A172 (cell line): ENCODE measurements around the gene PHC1. TPM values are rescaled to one million over a fixed set of nuclear protein-coding genes. Genes with fewer than 3 reads are reported as not detected.

Experiments used
- DNase-seq: peaks from one replicate; pipeline ENCODE4 v3.0.0-alpha.2; 2015; ENCODE audit warnings: low spot score
- total RNA-seq: library from RNA; depleted of rRNA; stranded (reverse); fragments of >200 nt; shearing (Covaris generic); gene quantifications from 2 replicates; pipeline ENCODE4 v1.2.3, GENCODE V29; 2014; rRNA removed

PHC1 gene
- total RNA-seq, 1 experiment from 2014 or later: 6.6 TPM

DNA sequence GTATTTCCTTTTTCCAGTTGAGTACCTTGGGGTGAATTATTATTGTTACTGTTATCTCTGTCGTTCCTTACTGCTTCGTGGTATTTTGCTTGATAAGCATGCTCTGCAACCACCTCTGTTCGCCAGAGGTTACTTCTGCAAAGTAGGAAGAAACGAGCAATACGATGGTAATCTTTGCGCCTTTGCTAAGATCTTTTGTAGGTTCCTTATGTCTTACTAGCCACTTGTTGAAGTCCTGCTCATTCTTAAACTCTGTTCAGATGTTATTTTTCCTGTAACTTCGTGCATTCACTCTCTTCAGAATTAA is 35.9 kb downstream of the PHC1 start:
- no peak for DNase-seq

DNA sequence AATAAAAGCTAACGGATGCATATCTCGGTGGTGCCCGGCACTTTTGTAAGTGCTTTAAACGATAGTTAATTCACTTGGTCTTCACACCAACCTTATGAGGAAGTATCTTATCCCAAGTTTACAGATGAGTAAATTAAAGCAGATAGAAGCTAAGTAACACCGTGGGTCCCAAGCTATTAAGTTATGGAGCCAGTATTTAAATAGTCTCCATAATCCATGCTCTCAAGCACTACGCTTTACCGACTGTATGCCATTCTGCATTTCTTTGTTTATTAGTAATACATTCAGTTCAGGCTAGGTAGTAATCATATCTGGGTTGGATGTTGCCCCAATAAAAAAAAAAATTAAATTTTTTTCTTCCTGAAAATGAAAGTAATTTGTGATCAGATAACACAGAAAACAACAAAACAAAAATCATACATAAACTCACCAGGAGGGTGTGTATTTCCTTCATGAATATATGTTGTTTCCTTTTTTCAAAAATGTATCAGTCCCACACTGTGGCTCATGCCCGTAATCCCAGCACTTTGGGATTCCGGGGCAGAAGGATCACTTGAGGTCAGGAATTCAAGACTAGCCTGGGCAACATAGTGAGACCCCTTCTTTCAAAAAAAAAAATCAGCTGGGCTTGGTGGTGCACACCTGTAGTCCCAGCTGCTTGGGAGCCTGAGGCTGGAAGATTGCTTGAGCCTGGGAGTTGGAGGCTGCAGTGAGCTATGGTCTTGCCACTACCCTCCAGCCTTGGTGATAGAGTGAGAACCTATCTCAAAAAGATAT is 36.6 kb downstream of the PHC1 start:
- DNase-seq: no peak

DNA sequence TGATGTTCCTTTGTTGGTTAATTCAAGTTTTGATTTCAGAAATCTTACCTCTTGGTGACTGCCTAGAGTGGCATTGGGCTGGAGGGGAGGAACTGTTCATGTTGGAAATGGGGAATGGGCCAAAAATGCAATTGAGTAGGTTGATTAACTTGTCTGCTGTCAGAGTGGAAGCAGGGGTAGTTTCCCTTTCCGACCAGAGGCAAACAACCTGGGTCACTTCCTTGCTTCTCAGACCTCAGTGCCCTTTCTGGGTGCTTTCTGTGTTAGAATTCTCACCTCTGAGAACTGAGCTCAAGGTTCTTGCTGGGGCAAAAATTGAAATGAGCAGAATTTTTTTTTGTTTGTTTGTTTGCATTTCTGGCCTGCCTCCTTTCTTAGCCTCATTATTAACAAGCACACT is 37.4 kb downstream of the PHC1 start:
- DNase-seq: no peak

DNA sequence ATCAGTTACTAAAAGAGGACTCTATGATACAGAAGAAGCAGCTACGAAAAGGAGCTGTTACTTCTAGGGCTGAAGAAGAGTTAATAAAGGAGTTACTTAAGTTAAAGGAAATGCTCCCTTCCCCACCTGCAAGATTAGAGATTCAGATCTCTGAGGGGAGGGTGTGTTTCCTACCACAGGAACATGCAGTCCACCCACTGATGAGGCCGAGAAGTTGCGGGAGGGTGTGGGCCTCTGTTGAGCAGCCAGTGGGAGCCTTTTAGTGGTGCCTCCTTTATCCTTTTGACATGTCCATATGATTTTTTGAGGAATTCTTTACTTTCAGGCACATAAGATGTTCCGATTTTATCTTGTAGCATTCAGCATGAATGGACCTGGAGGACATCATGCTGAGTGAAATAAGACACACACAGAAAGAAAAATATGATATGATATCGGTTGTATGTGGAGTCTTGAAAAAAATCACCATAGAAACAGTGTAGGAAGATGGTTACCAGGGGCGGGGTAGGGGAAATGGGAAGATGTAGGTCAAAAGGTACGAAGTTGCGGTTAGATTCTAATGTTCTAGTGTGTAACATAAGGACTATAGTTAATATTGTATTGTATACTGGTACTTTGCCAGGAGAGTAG is 39.6 kb downstream of the PHC1 start:
- DNase-seq: no peak

- no peak for DNase-seq
These were observed 41.8 kb downstream of the PHC1 start for GRCh38 chr12:8956073-8956472.

DNA sequence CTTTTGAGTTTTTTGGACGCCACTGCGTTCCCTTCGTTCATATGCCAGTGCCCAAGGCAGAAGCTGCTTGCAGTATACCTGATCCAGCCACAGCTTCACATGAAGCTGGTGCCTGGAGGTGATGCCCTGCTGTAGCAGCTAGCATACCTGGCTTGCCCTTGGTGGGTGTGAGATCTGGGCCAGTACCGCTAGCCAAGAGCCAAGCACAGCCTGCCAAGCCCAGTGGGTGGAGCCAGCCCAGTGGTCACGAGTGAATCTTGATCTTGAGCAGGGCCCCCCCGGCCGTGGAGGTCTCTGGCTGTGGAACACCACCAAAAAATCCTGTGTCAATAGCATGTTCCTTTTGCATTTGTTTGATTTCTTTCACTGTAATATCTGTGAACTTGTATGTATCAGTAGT is 42.5 kb downstream of the PHC1 start:
- no peak for DNase-seq

GRCh38 chr12:8957561-8957960 is 43.3 kb downstream of the PHC1 start:
- DNase-seq: no peak

- DNase-seq: no peak
These were observed 43.8 kb downstream of the PHC1 start for GRCh38 chr12:8958066-8958465.

- DNase-seq: no peak
These were observed 45.9 kb downstream of the PHC1 start for GRCh38 chr12:8960176-8960575.

DNA sequence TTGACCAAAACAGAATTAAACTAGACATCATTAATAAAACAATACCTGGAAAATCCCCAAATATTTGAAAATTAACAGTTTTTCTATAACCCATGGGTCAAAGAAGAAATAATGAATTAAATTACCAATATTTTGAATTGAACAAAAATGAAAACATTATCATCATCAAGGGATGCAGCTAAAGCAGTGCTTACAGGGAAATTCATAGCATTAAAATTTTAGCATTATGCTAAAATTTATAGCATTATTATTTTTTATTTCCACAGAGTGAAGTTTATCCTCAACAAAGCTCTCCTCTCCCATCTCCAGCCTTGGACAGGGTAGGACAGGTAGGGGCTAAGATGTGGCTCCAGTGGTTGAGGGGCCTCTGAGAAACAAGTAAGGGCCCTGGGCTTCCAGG is 54.5 kb downstream of the PHC1 start:
- no peak for DNase-seq

- no peak for DNase-seq
These were observed 55.6 kb downstream of the PHC1 start for GRCh38 chr12:8969861-8970411.

GRCh38 chr12:8970432-8970831 is 56.1 kb downstream of the PHC1 start:
- DNase-seq: no peak

GRCh38 chr12:8980137-8980536 is 65.8 kb downstream of the PHC1 start:
- DNase-seq: no peak

GRCh38 chr12:8985213-8985754 is 71.0 kb downstream of the PHC1 start:
- DNase-seq: no peak

GRCh38 chr12:8987163-8987562 is 72.9 kb downstream of the PHC1 start:
- no peak for DNase-seq

- no peak for DNase-seq
These were observed 73.4 kb downstream of the PHC1 start for GRCh38 chr12:8987685-8988084.

DNA sequence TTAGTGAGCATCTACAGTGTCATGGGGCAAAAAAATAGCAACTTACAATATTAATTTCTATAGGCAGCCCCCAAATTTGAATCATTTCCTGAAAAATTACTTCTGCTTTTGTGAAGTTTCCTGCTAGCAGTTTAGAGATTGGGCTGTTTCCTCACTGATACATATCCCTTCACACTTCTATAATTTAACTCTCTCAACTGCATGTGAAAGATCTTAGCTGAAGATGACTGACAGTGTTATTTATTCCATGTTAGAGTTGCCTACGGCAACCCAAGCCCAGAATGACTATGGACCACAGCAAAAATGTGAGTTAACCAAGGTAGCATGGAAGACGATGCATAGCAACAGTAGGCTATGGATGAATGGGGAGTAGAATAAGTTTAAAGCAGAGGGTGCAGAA is 75.1 kb downstream of the PHC1 start, which contains the start of gene KLRG1:
TSS of gene KLRG1 (plus strand) at position 134 of the 400 bp plus-strand sequence. CDS start at position 224, 90 bp downstream.
- DNase-seq: no peak

Other genes starting within 250 kb of the PHC1 start
- 18.7 and 35.8 TPM in 2 replicates for gene RIMKLB, start 216.5 kb upstream of the PHC1 start, total RNA-seq
- gene A2ML1, start 91.9 kb upstream of the PHC1 start, total RNA-seq: not detected in 2 replicates
- gene M6PR, start 35.1 kb downstream of the PHC1 start, total RNA-seq: 97.4 and 114 TPM in 2 replicates
- not detected in 2 replicates for gene KLRG1, start 75.0 kb downstream of the PHC1 start, total RNA-seq
- not detected in 2 replicates for gene A2M, start 201.4 kb downstream of the PHC1 start, total RNA-seq